ENCODE results near the gene OR13J1. TPM values are rescaled to one million over a fixed set of nuclear protein-coding genes. Genes with fewer than 3 reads are reported as not detected.
"Not testable (repeated sequence)": the region's sequence is repeated elsewhere in the genome, so short reads cannot be mapped to it uniquely, and the experiment has no call there.

Gene OR13J1
- total RNA-seq, 4 donors from 2014 or later, result not detected

GRCh38 chr9:35892051-35892450 is 21.9 kb upstream of the OR13J1 start:
- Histone ChIP-seq H3K36me3 (no peaks in the 10 kb centered on the region), H3K4me3 (no peak overlapping the region), H3K27me3 (no peaks in the 10 kb centered on the region), H3K4me1 (no peaks in the 10 kb centered on the region), H3K27ac (no peak overlapping the region), H3K9me3 (no peaks in the 10 kb centered on the region)
- DNase-seq (ENCODE audit: low spot score in 2 of 2), result no peak
- TF ChIP-seq POLR2A (IDR thresholded peaks at IDR 0.05) (no peak), EP300 (IDR thresholded peaks at IDR 0.05) (no peak), CTCF (IDR thresholded peaks at IDR 0.05) (no peak)
- 64 to 76% methylated on average over 1 of the region's 1 CpG for WGBS, 2 donors

DNA sequence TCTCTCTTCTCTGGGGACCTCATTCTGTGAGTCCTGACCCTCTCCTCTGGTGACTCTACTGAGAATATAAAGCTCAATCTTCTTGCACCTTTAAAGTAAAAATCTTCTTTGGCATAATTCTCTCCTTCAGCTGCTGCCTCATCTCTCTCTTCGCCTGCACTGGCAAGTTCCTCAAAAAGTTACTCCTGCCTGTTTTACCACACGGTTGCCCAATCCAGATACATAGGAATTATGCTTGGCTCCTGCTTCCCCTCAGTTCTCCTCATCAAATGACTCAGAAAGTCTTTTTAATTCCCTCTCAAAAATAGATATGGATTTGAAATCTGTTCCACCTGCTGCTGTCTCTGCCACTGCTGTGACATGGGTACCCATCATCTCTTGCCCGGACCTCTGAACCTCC is 21.4 kb upstream of the OR13J1 start:
- DNase-seq (ENCODE audit: low spot score in 2 of 2), result no peak
- Histone ChIP-seq H3K4me1 (no peaks in the 10 kb centered on the region), H3K27ac (no peak overlapping the region), H3K9me3 (no peaks in the 10 kb centered on the region), H3K4me3 (no peak overlapping the region), H3K27me3 (no peaks in the 10 kb centered on the region), H3K36me3 (no peaks in the 10 kb centered on the region)
- 82 to 86% methylated on average over 3 of the region's 3 CpGs for WGBS, 2 donors
- TF ChIP-seq EP300 (IDR thresholded peaks at IDR 0.05), result no peak
- TF ChIP-seq POLR2A (IDR thresholded peaks at IDR 0.05), result no peak
- TF ChIP-seq CTCF (IDR thresholded peaks at IDR 0.05), result no peak

DNA sequence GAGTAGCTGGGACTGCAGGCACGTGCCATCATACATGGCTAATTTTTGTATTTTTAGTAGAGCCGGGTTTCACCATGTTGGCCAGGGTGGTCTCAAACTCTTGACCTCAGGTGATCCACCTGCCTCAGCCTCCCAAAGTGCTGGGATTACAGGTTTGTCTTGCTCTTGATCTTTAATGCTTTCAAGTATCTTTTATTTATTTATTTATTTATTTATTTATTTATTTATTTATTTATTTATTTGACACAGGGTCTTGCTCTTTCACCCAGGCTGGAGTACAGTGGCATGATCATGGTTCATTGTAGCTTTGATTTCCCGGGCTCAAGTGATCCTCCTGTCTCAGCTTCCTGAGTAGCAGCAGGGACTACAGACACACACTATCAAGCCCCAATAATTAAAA is 14.7 kb upstream of the OR13J1 start:
- H3K27ac ChIP-seq; H3K36me3 ChIP-seq; H3K27me3 ChIP-seq; H3K9me3 ChIP-seq; H3K4me3 ChIP-seq; DNase-seq (ENCODE audit: low spot score in 2 of 2): not testable (repeated sequence)
- peaks cover 0 to 12% (median 0%) of the 10 kb centered on the region in 4 donors for H3K4me1 ChIP-seq
- WGBS, 2 donors, result 86 to 89% methylated on average over 3 of the region's 3 CpGs

GRCh38 chr9:35882996-35883395 is 12.8 kb upstream of the OR13J1 start:
- H3K27me3 ChIP-seq, result no peaks in the 10 kb centered on the region
- H3K9me3 ChIP-seq, result no peaks in the 10 kb centered on the region
- DNase-seq (ENCODE audit: low spot score in 2 of 2), result no peak
- H3K4me3 ChIP-seq, result no peak overlapping the region
- no peak for TF ChIP-seq CTCF (IDR thresholded peaks at IDR 0.05)
- TF ChIP-seq EP300 (IDR thresholded peaks at IDR 0.05), result no peak
- TF ChIP-seq POLR2A (IDR thresholded peaks at IDR 0.05), result no peak
- peaks cover 0 to 12% (median 0%) of the 10 kb centered on the region in 4 donors for H3K4me1 ChIP-seq
- H3K27ac ChIP-seq, result peak overlapping the region in 1 of 4 donors; percentile 53
- no peaks in the 10 kb centered on the region for H3K36me3 ChIP-seq
- WGBS, 2 donors, result 47 to 52% methylated on average over 3 of the region's 3 CpGs

DNA sequence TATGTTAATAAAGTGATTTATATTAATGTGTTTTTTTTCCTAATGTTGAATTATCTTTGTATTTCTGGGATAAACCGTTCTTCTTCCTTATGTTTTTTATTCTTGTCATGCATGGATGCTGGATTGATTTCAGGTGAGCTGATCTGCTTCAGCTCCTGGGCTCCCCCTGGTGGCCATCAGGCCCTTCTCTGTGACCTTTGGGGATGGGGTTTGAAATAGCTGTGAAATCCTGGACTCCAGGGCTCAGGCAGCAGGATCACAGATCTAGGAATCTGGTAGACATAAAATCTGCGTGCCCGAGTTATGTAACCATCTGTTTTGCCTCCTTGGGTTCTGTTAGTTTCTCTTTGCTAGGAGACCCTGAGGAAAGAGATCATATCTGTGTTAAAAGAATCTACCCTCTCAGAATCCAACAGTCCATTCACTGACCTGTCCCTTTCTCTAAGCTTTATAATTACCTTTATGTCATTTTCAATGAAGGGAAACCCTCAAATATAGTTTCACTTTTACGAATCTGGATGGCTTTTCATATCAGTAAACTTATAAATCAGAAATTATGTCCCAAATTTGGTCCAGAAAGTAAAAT is 12.2 kb upstream of the OR13J1 start:
- TF ChIP-seq EP300 (IDR thresholded peaks at IDR 0.05), result peak in 1 of 2 donors; percentile 43
- TF ChIP-seq CTCF (IDR thresholded peaks at IDR 0.05), result peak; percentile 88 to 95 (median 91)
- no peak for TF ChIP-seq POLR2A (IDR thresholded peaks at IDR 0.05)
- WGBS, 2 donors, result 1 to 2% methylated on average over 4 of the region's 4 CpGs
- DNase-seq (ENCODE audit: low spot score in 2 of 2), result peak; percentile 76 to 88

More for the DNA sequence above, 12.2 kb upstream of the OR13J1 start:
- Histone ChIP-seq H3K27me3 (no peaks in the 10 kb centered on the region), H3K4me1 (peaks cover 0 to 12% (median 0%) of the 10 kb centered on the region in 4 donors), H3K4me3 (no peak overlapping the region), H3K27ac (peak overlapping the region in 1 of 4 donors; percentile 53), H3K9me3 (no peaks in the 10 kb centered on the region), H3K36me3 (no peaks in the 10 kb centered on the region)
